ENCODE data around the gene EEF1AKMT2.
"Not testable (repeated sequence)": the region's sequence is repeated elsewhere in the genome, so short reads cannot be mapped to it uniquely, and the experiment has no call there.

Gene EEF1AKMT2

GRCh38 chr10:124791547-124792348, at the start of gene EEF1AKMT2:
TSS of gene EEF1AKMT2 (minus strand) at chr10:124791887. CDS start at chr10:124791833, 54 bp downstream.
- ATAC-seq = peak; percentile 99
- H3K4me1 Mint-ChIP-seq = peaks cover 25% of the 10 kb centered on the region
- peaks cover 33% of the 10 kb centered on the region for H3K36me3 Mint-ChIP-seq
- peak within 1 kb of the TSS; percentile 92 for H3K4me3 Mint-ChIP-seq
- H3K9me3 Mint-ChIP-seq = no peaks in the 10 kb centered on the region
- DNase-seq (ENCODE audit: low spot score in 2 of 2) = peak; percentile 84 to 93
- H3K27ac Mint-ChIP-seq = peak within 1 kb of the TSS; percentile 99

DNA sequence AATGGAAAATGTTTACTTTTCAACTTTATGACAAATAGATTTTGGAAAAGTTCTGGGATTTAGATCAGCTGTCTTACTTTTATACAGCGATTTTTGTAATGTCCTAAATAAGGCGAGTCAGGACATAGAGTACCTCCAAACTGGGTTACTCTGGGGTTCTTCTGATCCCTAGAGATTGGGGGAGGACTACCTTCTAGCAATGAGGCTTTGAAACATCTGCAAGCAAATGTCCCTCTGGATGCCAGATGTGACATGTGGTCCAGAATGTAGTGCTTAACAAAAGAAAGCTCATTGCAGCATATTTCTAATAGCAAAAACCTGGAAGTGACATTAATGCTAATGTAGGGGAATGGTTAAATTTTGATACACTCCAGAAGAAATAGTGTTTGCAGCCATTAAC, 46.0 kb upstream of the EEF1AKMT2 start:
- Mint-ChIP-seq H3K4me3 (no peak overlapping the region), H3K9me3 (no peaks in the 10 kb centered on the region), H3K27ac (no peak overlapping the region), H3K4me1 (no peaks in the 10 kb centered on the region), H3K36me3 (peaks cover 46% of the 10 kb centered on the region)
- ATAC-seq = no peak
- DNase-seq (ENCODE audit: low spot score in 2 of 2) = no peak

DNA sequence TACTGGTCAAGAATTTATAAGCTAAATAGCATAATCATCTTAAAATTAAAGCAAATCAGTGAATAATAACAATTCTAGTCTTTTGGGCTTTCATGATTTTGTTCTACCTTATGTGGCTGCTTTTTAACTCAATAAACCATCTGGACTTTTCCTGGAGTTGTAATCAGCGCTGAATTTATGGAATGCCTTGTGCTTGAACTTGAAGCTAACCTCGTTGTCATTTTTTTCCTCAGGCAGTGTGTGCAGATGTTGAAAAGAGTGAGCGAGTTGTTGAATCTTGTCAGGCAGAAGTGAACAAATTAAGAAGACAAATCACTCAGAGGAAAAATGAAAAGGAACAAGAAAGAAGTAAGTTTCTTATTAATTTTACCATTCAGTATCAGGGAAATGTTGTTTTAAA, 39.4 kb upstream of the EEF1AKMT2 start:
- no peaks in the 10 kb centered on the region for H3K4me1 Mint-ChIP-seq
- peaks cover 100% of the 10 kb centered on the region for H3K36me3 Mint-ChIP-seq
- H3K27ac Mint-ChIP-seq = no peak overlapping the region
- no peak overlapping the region for H3K4me3 Mint-ChIP-seq
- H3K9me3 Mint-ChIP-seq = no peaks in the 10 kb centered on the region
- DNase-seq (ENCODE audit: low spot score in 2 of 2) = no peak
- ATAC-seq = no peak

DNA sequence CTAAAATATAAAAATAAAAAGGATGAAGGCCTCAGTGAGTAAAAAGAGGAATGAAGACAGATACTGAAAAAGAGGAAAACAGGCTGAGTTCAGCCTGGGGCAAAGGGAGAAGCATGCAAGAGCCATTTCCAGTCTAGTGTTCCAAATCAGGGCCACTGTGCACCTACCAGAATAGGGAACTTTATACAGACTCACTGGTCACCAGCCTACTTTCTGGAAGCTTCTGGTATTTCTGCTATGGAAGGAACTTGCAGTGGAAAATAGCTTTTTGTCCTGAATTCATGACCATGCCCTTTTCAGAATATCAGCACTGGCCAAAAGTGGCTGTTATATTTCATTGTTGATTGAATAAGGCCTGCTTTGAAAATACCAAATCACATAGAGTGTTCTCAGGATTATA, 38.8 kb upstream of the EEF1AKMT2 start:
- Mint-ChIP-seq H3K27ac (no peak overlapping the region), H3K36me3 (peaks cover 94% of the 10 kb centered on the region)
- no peak for ATAC-seq

GRCh38 chr10:124829447-124830115, 37.9 kb upstream of the EEF1AKMT2 start:
- no peak for ATAC-seq
- Mint-ChIP-seq H3K27ac (no peak overlapping the region), H3K36me3 (peaks cover 85% of the 10 kb centered on the region), H3K9me3 (no peaks in the 10 kb centered on the region), H3K4me3 (no peak overlapping the region), H3K4me1 (no peaks in the 10 kb centered on the region)
- no peak for DNase-seq (ENCODE audit: low spot score in 2 of 2)

More for the DNA sequence above, 38.8 kb upstream of the EEF1AKMT2 start:
- Mint-ChIP-seq H3K9me3 (no peaks in the 10 kb centered on the region), H3K4me1 (no peaks in the 10 kb centered on the region), H3K4me3 (no peak overlapping the region)
- no peak for DNase-seq (ENCODE audit: low spot score in 2 of 2)

- Mint-ChIP-seq H3K9me3 (no peaks in the 10 kb centered on the region), H3K4me1 (no peaks in the 10 kb centered on the region), H3K36me3 (peaks cover 76% of the 10 kb centered on the region), H3K27ac (no peak overlapping the region), H3K4me3 (no peak overlapping the region)
- no peak for ATAC-seq
- no peak for DNase-seq (ENCODE audit: low spot score in 2 of 2)
These were observed 35.8 kb upstream of the EEF1AKMT2 start for GRCh38 chr10:124827474-124827873.

DNA sequence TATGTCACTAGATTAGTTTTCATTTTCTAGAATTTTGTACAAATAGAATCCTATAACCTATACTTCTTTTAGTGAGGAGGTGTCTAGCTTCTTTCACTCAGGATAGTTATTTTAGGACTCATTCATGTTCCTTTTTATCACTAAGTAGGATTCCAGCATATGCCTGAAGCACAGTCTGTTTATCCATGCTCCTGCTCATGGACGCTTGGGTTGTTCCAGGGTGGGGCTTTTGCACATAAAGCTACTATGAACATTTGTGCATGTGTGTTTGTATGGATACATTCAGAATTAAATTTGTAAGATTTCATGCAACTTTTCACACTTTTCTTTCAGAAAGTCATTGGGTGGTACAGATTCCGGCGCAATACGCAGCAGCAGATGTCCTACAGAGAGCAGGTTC, 34.6 kb upstream of the EEF1AKMT2 start:
- ATAC-seq (no peak), DNase-seq (ENCODE audit: low spot score in 2 of 2) (no peak)
- H3K4me1 Mint-ChIP-seq = no peaks in the 10 kb centered on the region
- H3K36me3 Mint-ChIP-seq = peaks cover 76% of the 10 kb centered on the region
- peak overlapping the region; percentile 10 for H3K27ac Mint-ChIP-seq
- no peak overlapping the region for H3K4me3 Mint-ChIP-seq
- H3K9me3 Mint-ChIP-seq = no peaks in the 10 kb centered on the region

- Mint-ChIP-seq H3K9me3 (no peaks in the 10 kb centered on the region), H3K36me3 (peaks cover 76% of the 10 kb centered on the region), H3K4me1 (no peaks in the 10 kb centered on the region), H3K4me3 (no peak overlapping the region), H3K27ac (peak overlapping the region; percentile 10)
- DNase-seq (ENCODE audit: low spot score in 2 of 2) (no peak), ATAC-seq (no peak)
These were observed 34.0 kb upstream of the EEF1AKMT2 start for GRCh38 chr10:124825702-124826101.

GRCh38 chr10:124824932-124825331, 33.2 kb upstream of the EEF1AKMT2 start:
- peaks cover 74% of the 10 kb centered on the region for H3K36me3 Mint-ChIP-seq
- not testable (repeated sequence) for H3K4me3 Mint-ChIP-seq, ATAC-seq

GRCh38 chr10:124824507-124824906, 32.8 kb upstream of the EEF1AKMT2 start:
- Mint-ChIP-seq H3K4me1 (no peaks in the 10 kb centered on the region), H3K4me3 (no peak overlapping the region), H3K36me3 (peaks cover 74% of the 10 kb centered on the region), H3K27ac (peak overlapping the region; percentile 23), H3K9me3 (no peaks in the 10 kb centered on the region)
- DNase-seq (ENCODE audit: low spot score in 2 of 2) = no peak
- ATAC-seq = no peak

More at GRCh38 chr10:124824932-124825331, 33.2 kb upstream of the EEF1AKMT2 start:
- not testable (repeated sequence) for DNase-seq (ENCODE audit: low spot score in 2 of 2); H3K9me3 Mint-ChIP-seq; H3K4me1 Mint-ChIP-seq
- peak overlapping the region; percentile 23 for H3K27ac Mint-ChIP-seq

DNA sequence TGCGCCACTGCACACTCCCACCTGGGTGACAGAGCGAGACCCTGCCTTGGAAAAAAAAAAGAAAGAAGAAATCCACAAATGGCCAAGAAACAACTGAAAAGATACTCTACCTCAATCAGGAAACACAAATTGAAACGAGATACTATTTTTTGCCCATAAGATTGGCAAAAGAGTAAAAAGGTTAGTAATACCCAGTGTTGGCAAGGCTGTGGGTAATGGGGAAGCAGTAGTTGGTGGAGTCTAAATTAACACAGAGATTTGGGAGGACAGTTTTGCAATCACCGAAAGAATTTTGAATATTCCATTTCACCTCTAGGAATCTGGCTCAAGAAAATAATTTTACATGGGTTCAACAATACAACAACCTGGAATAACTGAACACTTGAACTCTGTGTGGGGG, 29.8 kb upstream of the EEF1AKMT2 start:
- H3K36me3 Mint-ChIP-seq = peaks cover 72% of the 10 kb centered on the region
- H3K4me3 Mint-ChIP-seq = no peak overlapping the region
- H3K27ac Mint-ChIP-seq = no peak overlapping the region
- no peaks in the 10 kb centered on the region for H3K4me1 Mint-ChIP-seq
- DNase-seq (ENCODE audit: low spot score in 2 of 2) (no peak), ATAC-seq (no peak)
- no peaks in the 10 kb centered on the region for H3K9me3 Mint-ChIP-seq

DNA sequence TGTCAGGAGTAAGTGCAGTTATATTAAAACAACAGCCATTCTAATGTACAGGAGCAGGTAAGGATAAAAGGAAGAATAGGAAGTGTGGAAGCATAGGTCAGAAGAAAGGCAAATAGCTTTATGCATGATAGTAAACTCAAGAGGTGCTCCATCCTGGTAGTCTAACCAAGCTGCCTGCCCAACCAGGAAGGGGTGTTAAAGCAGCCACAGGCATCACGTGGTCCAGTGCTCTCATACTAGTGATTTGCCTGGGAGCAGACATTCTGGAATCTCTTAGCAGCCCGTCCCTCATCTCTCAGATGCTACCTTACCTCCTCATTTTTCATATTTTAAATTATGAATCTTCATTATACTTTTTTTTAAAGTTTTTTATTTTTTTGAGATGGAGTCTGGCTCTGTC, 28.4 kb upstream of the EEF1AKMT2 start:
- Mint-ChIP-seq H3K9me3 (no peaks in the 10 kb centered on the region), H3K27ac (no peak overlapping the region), H3K4me3 (no peak overlapping the region), H3K4me1 (no peaks in the 10 kb centered on the region), H3K36me3 (peaks cover 80% of the 10 kb centered on the region)
- DNase-seq (ENCODE audit: low spot score in 2 of 2) = no peak
- no peak for ATAC-seq

DNA sequence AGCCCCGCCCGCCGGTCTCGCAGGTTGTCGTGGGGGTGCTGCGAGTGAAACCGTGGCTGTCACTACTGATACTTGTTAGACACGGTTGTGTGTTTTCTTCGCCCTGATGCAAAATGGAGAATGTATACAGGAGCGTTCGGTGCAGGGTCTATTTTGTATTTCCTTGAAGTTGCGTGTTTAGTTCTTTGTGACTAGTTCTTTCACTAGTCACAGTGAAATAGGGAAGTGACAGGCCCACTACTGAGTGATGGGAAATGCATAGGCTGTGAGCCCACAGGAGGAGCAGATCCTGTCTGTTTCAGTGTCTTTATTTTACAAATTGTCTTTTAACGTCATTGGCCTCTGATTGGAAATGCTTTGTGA, 10.6 kb upstream of the EEF1AKMT2 start:
- ATAC-seq (peak; percentile 59), DNase-seq (ENCODE audit: low spot score in 2 of 2) (no peak)

GRCh38 chr10:124799211-124799610, 7.5 kb upstream of the EEF1AKMT2 start:
- H3K36me3 Mint-ChIP-seq = no peaks in the 10 kb centered on the region
- no peak for DNase-seq (ENCODE audit: low spot score in 2 of 2)
- no peaks in the 10 kb centered on the region for H3K9me3 Mint-ChIP-seq
- no peak overlapping the region for H3K27ac Mint-ChIP-seq
- no peak for ATAC-seq
- H3K4me1 Mint-ChIP-seq = peaks cover 10% of the 10 kb centered on the region
- no peak overlapping the region for H3K4me3 Mint-ChIP-seq

More for the DNA sequence above, 10.6 kb upstream of the EEF1AKMT2 start:
- peaks cover 10% of the 10 kb centered on the region for H3K36me3 Mint-ChIP-seq
- peak overlapping the region; percentile 81 for H3K4me3 Mint-ChIP-seq
- peak overlapping the region; percentile 92 for H3K27ac Mint-ChIP-seq
- peaks cover 5% of the 10 kb centered on the region for H3K4me1 Mint-ChIP-seq
- no peaks in the 10 kb centered on the region for H3K9me3 Mint-ChIP-seq

DNA sequence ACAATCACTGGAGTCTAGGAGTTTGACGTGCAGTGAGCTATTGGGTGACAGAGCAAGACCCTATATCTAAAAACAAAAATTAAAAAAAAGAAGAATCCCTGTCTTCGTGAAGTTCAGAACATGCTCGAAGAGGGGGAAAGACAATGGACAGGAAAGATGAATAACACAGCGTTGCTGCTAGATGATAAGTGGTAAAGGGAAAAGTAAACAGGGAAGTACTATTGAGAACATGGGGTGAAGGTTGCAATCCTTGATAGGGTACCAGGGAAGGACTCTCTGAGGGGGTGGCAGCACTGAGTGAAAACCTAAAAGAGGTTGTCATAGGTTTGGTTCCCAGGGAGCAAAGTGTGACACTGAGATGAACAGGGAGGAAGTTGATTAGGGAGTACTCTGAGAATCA, 7.1 kb upstream of the EEF1AKMT2 start:
- Mint-ChIP-seq H3K27ac (no peak overlapping the region), H3K4me1 (peaks cover 10% of the 10 kb centered on the region), H3K4me3 (no peak overlapping the region), H3K9me3 (no peaks in the 10 kb centered on the region), H3K36me3 (no peaks in the 10 kb centered on the region)
- DNase-seq (ENCODE audit: low spot score in 2 of 2) = no peak
- ATAC-seq = no peak

- Mint-ChIP-seq H3K4me3 (no peak overlapping the region), H3K36me3 (no peaks in the 10 kb centered on the region), H3K9me3 (no peaks in the 10 kb centered on the region), H3K27ac (no peak overlapping the region), H3K4me1 (peaks cover 10% of the 10 kb centered on the region)
- ATAC-seq = no peak
- DNase-seq (ENCODE audit: low spot score in 2 of 2) = no peak
These were observed 6.7 kb upstream of the EEF1AKMT2 start for GRCh38 chr10:124798364-124798763.

Data from stimulated activated effector memory CD8-positive, alpha-beta T cell treated with anti-CD3 and anti-CD28 coated beads, Interleukin-12 subunit alpha, Interleukin-12 subunit beta, amount 100 ng/mL, for 72 hours (primary cell).